Progenitor cell of endocrine pancreas (in vitro differentiated cells): Measurements from ENCODE around the gene ACYP2. TPM values are rescaled to one million over a fixed set of nuclear protein-coding genes. Genes with fewer than 3 reads are reported as not detected.

Experiments
- DNase-seq: peaks from one replicate; pipeline ENCODE4 v3.0.0; 2021; ENCODE audit warnings: low spot score; ENCODE audit not compliant: unreplicated experiment
- H3K27ac Mint-ChIP-seq: 2 replicates; pipeline ENCODE4 v1.8.0; 2021; ENCODE audit warnings: mild to moderate bottlenecking, moderate library complexity, mixed read lengths
- H3K27me3 Mint-ChIP-seq: 2 replicates; pipeline ENCODE4 v1.8.0; 2021; ENCODE audit warnings: mixed read lengths
- H3K36me3 Mint-ChIP-seq: 2 replicates; pipeline ENCODE4 v1.8.0; 2022; ENCODE audit warnings: mixed read lengths; ENCODE audit not compliant: insufficient read depth
- H3K4me1 Mint-ChIP-seq: 2 replicates; pipeline ENCODE4 v1.8.0; 2021; ENCODE audit warnings: low read depth, mixed read lengths
- H3K4me3 Mint-ChIP-seq: 2 replicates; pipeline ENCODE4 v1.8.0; 2021; ENCODE audit warnings: low read depth, mild to moderate bottlenecking, moderate library complexity, mixed read lengths
- H3K9me3 Mint-ChIP-seq: 2 replicates; pipeline ENCODE4 v1.8.0; 2021; ENCODE audit warnings: low read depth, mixed read lengths
- total RNA-seq: library from RNA; stranded (reverse); gene quantifications from 2 replicates; pipeline ENCODE4 v1.2.1, GENCODE V29; 2021
- TF ChIP-seq, protein P1 (sequence below): fragments of 200-600 bp; sonication (generic); IDR thresholded peaks from one replicate; pipeline ENCODE4 v1.5.0; 2021; ENCODE audit warnings: antibody characterized with exemption, mild to moderate bottlenecking; ENCODE audit not compliant: unreplicated experiment

Gene ACYP2
- total RNA-seq, 1 donor from 2014 or later, result 8.6 TPM

DNA sequence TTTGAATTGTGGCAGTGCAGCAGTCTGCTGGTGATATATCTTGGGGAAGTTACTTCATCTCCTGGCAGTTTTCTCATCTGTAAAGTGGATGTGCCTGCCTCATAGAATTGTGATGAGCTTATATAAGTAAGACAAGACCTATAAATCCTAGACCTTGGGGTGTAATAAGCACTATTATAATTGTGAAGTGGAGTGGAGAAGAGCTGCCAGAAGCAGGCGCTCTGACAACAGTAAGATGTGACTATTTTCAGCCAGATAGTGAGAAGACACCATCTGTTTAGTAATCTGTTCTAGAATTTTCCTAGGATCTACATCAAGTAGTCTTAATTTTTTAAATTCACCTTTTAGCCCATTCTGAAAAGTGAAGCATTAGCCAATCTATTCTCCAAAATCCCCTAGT, 226.2 kb downstream of the ACYP2 start:
- H3K27ac Mint-ChIP-seq, result no peak overlapping the region
- H3K4me3 Mint-ChIP-seq, result no peak overlapping the region
- no peaks in the 10 kb centered on the region for H3K9me3 Mint-ChIP-seq
- TF ChIP-seq, protein P1, sequence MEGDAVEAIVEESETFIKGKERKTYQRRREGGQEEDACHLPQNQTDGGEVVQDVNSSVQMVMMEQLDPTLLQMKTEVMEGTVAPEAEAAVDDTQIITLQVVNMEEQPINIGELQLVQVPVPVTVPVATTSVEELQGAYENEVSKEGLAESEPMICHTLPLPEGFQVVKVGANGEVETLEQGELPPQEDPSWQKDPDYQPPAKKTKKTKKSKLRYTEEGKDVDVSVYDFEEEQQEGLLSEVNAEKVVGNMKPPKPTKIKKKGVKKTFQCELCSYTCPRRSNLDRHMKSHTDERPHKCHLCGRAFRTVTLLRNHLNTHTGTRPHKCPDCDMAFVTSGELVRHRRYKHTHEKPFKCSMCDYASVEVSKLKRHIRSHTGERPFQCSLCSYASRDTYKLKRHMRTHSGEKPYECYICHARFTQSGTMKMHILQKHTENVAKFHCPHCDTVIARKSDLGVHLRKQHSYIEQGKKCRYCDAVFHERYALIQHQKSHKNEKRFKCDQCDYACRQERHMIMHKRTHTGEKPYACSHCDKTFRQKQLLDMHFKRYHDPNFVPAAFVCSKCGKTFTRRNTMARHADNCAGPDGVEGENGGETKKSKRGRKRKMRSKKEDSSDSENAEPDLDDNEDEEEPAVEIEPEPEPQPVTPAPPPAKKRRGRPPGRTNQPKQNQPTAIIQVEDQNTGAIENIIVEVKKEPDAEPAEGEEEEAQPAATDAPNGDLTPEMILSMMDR, result no peak
- no peak for DNase-seq
- H3K27me3 Mint-ChIP-seq, result peaks cover 28% of the 10 kb centered on the region
- H3K4me1 Mint-ChIP-seq, result no peaks in the 10 kb centered on the region
- H3K36me3 Mint-ChIP-seq, result no peaks in the 10 kb centered on the region

DNA sequence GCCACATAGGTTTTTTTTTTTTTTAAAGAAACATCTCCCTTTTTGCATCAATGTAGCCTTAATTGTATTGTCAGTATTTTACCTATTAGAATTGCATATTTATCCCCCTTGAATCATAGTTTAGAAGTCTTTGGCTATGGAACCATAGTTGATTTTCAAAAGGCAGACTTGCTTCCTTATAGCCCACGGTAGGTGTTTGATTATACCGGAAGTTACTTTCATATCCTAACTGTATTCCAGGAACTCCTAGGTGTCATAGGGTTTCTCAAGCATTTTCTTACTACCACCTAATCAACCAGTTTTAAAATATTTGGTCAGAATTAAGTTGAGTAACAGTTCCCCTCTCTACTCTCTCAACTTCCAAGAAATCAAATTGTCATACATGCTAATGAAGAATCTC, 227.2 kb downstream of the ACYP2 start:
- Mint-ChIP-seq H3K9me3 (no peaks in the 10 kb centered on the region), H3K36me3 (no peaks in the 10 kb centered on the region), H3K27ac (no peak overlapping the region), H3K27me3 (peaks cover 28% of the 10 kb centered on the region), H3K4me1 (no peaks in the 10 kb centered on the region), H3K4me3 (no peak overlapping the region)
- TF ChIP-seq, protein P1, result no peak
- no peak for DNase-seq

GRCh38 chr2:54347622-54348021, 232.2 kb downstream of the ACYP2 start:
- Mint-ChIP-seq H3K4me1 (peaks cover 1% of the 10 kb centered on the region), H3K27me3 (peaks cover 16% of the 10 kb centered on the region), H3K4me3 (no peak overlapping the region), H3K27ac (no peak overlapping the region), H3K9me3 (no peaks in the 10 kb centered on the region), H3K36me3 (no peaks in the 10 kb centered on the region)
- TF ChIP-seq, protein P1, result no peak
- no peak for DNase-seq

- Mint-ChIP-seq H3K4me1 (peaks cover 1% of the 10 kb centered on the region), H3K27ac (no peak overlapping the region), H3K9me3 (no peaks in the 10 kb centered on the region), H3K27me3 (peaks cover 13% of the 10 kb centered on the region), H3K36me3 (no peaks in the 10 kb centered on the region), H3K4me3 (no peak overlapping the region)
- DNase-seq, result no peak
- TF ChIP-seq, protein P1, result no peak
Measured at GRCh38 chr2:54348646-54349045, 233.2 kb downstream of the ACYP2 start.

DNA sequence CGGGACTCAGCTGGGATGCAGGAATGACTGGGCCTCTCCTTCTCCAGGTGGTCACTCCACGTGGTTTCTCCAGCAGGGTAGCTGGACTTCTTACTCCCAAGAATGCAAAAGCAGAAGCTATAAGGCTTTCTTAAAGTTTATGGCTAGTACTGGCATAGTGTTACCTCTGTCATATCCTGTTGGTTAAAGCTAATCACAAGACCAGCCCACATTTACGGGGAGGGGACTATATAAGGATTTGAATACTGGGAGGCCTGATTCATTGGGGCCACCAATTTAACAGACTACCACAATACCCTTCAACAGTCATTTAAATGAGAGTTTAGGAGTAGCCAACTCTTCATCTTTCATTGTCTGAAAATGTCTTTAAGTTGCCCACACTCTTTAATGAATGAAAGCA, 235.0 kb downstream of the ACYP2 start:
- Mint-ChIP-seq H3K27me3 (peaks cover 4% of the 10 kb centered on the region), H3K4me1 (peaks cover 1% of the 10 kb centered on the region), H3K9me3 (no peaks in the 10 kb centered on the region), H3K4me3 (no peak overlapping the region), H3K36me3 (no peaks in the 10 kb centered on the region), H3K27ac (no peak overlapping the region)
- TF ChIP-seq, protein P1, result no peak
- no peak for DNase-seq
